ENCODE results near the gene SALL3.

- TF ChIP-seq CTCF (IDR thresholded peaks at IDR 0.05) (no peak), POLR2A (IDR thresholded peaks at IDR 0.05) (no peak)
Observed at GRCh38 chr18:78986018-78986481, 6.4 kb downstream of the SALL3 start.

Measured in ovary (tissue), 3 donors.